Measurements from ENCODE around the gene LY86.

DNA sequence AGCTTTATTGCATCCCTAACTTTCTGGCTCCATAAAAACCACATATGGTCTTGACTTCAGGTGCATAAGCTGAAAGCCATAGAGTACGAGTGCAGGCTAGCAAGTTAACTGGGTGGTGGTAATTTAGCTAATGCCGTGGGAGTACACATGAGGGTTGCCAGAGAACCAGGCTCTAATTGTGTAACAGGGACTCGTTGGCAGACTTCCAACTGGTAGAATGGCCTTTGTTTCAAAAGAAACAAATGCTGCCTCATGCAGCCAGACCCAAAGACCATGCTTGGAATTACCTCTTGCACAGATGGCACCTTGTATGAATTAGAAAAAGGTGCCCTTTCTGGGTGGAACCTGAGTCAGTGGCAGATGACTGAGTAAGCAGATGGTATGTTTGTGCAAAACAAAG, 73.2 kb downstream of the LY86 start:
- TF ChIP-seq TBX3 (IDR thresholded peaks at IDR 0.05; ENCODE audit: borderline replicate concordance), result no peak
- no peak for TF ChIP-seq ZNF878 (CRISPR knock-in tag; IDR thresholded peaks at IDR 0.05)
- TF ChIP-seq HOXA5 (CRISPR knock-in tag; IDR thresholded peaks at IDR 0.05), result no peak
- TF ChIP-seq, protein P1, sequence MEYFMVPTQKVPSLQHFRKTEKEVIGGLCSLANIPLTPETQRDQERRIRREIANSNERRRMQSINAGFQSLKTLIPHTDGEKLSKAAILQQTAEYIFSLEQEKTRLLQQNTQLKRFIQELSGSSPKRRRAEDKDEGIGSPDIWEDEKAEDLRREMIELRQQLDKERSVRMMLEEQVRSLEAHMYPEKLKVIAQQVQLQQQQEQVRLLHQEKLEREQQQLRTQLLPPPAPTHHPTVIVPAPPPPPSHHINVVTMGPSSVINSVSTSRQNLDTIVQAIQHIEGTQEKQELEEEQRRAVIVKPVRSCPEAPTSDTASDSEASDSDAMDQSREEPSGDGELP (IDR thresholded peaks at IDR 0.05; ENCODE audit: borderline replicate concordance, low read depth), result no peak
- no peak for TF ChIP-seq SMC3 (IDR thresholded peaks at IDR 0.05; ENCODE audit: low read length)
- TF ChIP-seq AGO1 (IDR thresholded peaks at IDR 0.05; ENCODE audit: low read depth, low read length, poor library complexity, severe bottlenecking), result no peak
